ENCODE results near the gene ARHGEF1.

DNA sequence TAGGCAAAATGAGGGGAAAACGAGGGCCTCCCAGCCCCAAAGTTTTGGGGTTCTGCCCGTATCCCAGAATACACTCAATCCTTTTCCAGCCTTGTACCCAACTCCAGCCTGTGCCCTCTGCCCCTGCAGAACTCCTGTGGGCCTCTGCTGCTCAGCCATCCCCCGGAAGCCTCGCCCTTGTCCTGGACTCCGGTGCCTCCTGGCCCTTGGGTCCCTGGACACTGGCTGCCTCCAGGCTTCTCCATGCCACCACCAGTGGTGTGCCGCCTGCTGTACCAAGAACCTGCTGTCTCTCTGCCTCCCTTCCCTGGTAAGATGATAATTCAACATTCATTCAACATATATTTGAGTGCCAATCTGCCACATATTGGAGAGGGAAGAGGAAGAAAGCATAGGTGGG is 34.3 kb upstream of the ARHGEF1 start:
- TF ChIP-seq EZH2phosphoT487 (IDR thresholded peaks at IDR 0.05), result no peak
- TF ChIP-seq, protein P1, sequence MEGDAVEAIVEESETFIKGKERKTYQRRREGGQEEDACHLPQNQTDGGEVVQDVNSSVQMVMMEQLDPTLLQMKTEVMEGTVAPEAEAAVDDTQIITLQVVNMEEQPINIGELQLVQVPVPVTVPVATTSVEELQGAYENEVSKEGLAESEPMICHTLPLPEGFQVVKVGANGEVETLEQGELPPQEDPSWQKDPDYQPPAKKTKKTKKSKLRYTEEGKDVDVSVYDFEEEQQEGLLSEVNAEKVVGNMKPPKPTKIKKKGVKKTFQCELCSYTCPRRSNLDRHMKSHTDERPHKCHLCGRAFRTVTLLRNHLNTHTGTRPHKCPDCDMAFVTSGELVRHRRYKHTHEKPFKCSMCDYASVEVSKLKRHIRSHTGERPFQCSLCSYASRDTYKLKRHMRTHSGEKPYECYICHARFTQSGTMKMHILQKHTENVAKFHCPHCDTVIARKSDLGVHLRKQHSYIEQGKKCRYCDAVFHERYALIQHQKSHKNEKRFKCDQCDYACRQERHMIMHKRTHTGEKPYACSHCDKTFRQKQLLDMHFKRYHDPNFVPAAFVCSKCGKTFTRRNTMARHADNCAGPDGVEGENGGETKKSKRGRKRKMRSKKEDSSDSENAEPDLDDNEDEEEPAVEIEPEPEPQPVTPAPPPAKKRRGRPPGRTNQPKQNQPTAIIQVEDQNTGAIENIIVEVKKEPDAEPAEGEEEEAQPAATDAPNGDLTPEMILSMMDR (IDR thresholded peaks at IDR 0.05), result no peak

Measured in neural progenitor cell (in vitro differentiated cells).